NCI-H345 treated with DMSO at 0.1 percent for 48 hours (cell line): Measurements from ENCODE around the gene GALNTL6.

Experiments used
- DNase-seq: peaks from one replicate; lab custom pipeline; 2025; ENCODE audit not compliant: unreplicated experiment; lab: John Stamatoyannopoulos, UW

Gene GALNTL6

GRCh38 chr4:171993247-171993646 lies 180.0 kb downstream of the GALNTL6 start:
- no peak for DNase-seq

GRCh38 chr4:172007889-172008288 lies 194.7 kb downstream of the GALNTL6 start:
- DNase-seq: no peak

GRCh38 chr4:172009446-172010230 lies 196.4 kb downstream of the GALNTL6 start:
- DNase-seq: no peak

- no peak for DNase-seq
Measured at GRCh38 chr4:172011196-172011595, 198.0 kb downstream of the GALNTL6 start.

- no peak for DNase-seq
Measured at GRCh38 chr4:172018358-172018757, 205.2 kb downstream of the GALNTL6 start.

GRCh38 chr4:172035562-172035961 lies 222.4 kb downstream of the GALNTL6 start:
- DNase-seq: no peak

- DNase-seq: no peak
Measured at GRCh38 chr4:172040766-172041165, 227.6 kb downstream of the GALNTL6 start.

- DNase-seq: peak; percentile 71
Measured at GRCh38 chr4:172042714-172043114, 229.5 kb downstream of the GALNTL6 start.

GRCh38 chr4:172045981-172046380 lies 232.8 kb downstream of the GALNTL6 start:
- no peak for DNase-seq

GRCh38 chr4:172048666-172049065 lies 235.5 kb downstream of the GALNTL6 start:
- no peak for DNase-seq

- DNase-seq: no peak
Measured at GRCh38 chr4:172050911-172051310, 237.7 kb downstream of the GALNTL6 start.

- no peak for DNase-seq
Measured at GRCh38 chr4:172055046-172055445, 241.8 kb downstream of the GALNTL6 start.

GRCh38 chr4:172055498-172055897 lies 242.3 kb downstream of the GALNTL6 start:
- DNase-seq: no peak

- DNase-seq: no peak
Measured at GRCh38 chr4:172061204-172061603, 248.0 kb downstream of the GALNTL6 start.

- DNase-seq: no peak
Measured at GRCh38 chr4:172068506-172068905, 255.3 kb downstream of the GALNTL6 start.

- no peak for DNase-seq
Measured at GRCh38 chr4:172073590-172073989, 260.4 kb downstream of the GALNTL6 start.

- DNase-seq: no peak
Measured at GRCh38 chr4:172083272-172083671, 270.1 kb downstream of the GALNTL6 start.

GRCh38 chr4:172088556-172088955 lies 275.4 kb downstream of the GALNTL6 start:
- no peak for DNase-seq

- DNase-seq: peak; percentile 63
Measured at GRCh38 chr4:172095161-172095560, 282.0 kb downstream of the GALNTL6 start.

GRCh38 chr4:172096786-172097185 lies 283.6 kb downstream of the GALNTL6 start:
- DNase-seq: no peak

- no peak for DNase-seq
Measured at GRCh38 chr4:172099376-172099775, 286.2 kb downstream of the GALNTL6 start.

- no peak for DNase-seq
Measured at GRCh38 chr4:172103456-172103855, 290.3 kb downstream of the GALNTL6 start.

- no peak for DNase-seq
Measured at GRCh38 chr4:172104539-172104938, 291.3 kb downstream of the GALNTL6 start.
